ENCODE data around the gene GNRH2. TPM values are rescaled to one million over a fixed set of nuclear protein-coding genes. Genes with fewer than 3 reads are reported as not detected.
"Not testable (repeated sequence)": the region's sequence is repeated elsewhere in the genome, so short reads cannot be mapped to it uniquely, and the experiment has no call there.

The GNRH2 gene
- total RNA-seq, 1 experiment from 2014 or later, result not detected

- no peak for DNase-seq (ENCODE audit: low read depth)
Measured at GRCh38 chr20:3041854-3042409, 1.5 kb upstream of the GNRH2 start.

DNA sequence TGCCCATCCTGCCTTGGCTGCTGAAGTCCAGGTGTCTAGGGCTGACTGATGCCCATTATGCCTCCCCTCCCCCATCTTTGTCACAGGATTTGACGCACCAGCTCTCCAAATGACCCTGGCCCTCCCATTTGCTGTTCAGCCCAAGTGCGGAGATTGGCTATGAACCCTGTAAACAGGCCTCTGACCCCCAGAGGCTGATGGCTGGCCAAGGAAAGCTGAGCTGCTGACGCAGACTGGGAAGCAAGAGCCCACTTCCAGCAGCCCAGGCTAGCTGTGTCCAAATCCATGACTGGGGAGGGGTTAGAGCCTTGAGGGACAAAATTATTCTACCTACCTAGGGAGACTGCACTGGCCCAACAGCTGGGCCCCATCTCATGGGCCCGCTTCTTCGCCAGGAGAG, 797 bp upstream of the GNRH2 start:
- DNase-seq (ENCODE audit: low read depth), result no peak

- DNase-seq (ENCODE audit: low read depth), result no peak
Measured at GRCh38 chr20:3044336-3044965, 1.0 kb downstream of the GNRH2 start.

DNA sequence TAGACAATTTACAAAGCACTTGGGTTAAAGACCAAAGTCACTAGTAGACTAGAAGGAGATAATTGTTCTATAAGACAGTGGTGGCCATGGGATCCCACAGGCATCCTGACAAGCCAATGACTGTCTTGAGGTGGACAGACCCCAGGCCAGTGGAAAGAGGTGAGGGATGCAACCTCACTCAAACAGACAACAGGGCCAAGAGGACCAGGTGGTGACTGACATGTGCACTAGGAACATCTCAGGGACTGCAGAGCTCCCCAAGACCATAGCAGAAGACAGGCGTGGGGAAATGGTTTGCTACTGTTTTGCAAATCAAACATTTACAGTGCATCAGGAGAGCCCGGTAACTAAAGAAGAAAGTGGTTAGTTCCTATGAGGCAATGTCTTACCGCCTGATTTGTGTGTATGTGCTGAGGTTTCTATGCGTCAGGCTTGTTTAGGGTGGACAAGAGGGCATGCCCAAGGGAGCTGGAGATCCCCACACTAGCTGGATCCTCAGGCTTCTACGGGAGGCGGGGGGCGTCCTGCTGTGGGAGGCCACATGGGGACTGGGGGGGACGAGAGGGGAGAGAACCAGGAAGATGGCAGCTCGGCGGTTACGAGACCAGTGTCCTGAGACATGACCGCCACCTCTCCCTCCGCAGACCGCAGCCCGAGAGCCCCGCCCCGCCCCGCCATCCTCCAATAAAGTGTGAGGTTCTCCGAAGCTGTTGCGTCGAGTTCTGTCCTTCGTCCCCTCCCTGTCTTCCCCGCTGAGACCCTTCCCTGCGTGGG, 1.8 kb downstream of the GNRH2 start:
- DNase-seq (ENCODE audit: low read depth), result peak; percentile 74

DNA sequence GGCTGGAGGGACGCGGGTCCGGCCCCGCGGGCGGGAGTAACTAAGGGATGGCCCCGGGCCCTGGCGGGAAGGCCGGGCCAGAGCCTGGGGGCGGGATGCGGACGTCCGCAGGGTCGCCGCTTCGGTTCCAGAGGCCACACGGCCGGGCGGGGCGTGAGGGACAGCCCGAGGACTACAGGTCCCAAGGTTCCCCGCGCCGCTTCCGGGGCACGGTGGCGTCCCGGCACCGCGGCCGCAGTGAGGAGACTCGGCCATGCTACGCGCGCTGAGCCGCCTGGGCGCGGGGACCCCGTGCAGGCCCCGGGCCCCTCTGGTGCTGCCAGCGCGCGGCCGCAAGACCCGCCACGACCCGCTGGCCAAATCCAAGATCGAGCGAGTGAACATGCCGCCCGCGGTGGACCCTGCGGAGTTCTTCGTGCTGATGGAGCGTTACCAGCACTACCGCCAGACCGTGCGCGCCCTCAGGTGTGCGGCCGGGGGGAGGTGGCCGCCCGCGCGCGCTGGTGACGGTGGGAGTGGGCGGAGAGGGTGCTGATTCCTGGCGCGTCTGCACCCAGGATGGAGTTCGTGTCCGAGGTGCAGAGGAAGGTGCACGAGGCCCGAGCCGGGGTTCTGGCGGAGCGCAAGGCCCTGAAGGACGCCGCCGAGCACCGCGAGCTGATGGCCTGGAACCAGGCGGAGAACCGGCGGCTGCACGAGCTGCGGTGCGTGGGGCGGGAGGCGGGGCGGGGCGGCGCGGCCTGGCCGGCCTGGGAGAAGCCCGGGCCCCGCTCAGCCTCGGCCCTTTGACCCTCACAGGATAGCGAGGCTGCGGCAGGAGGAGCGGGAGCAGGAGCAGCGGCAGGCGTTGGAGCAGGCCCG, 2.6 kb downstream of the GNRH2 start, which contains the start of gene MRPS26:
MRPS26 (plus strand) TSS at position 237 of the 861 bp plus-strand sequence; CDS start at position 254, 17 bp downstream.
- peak; percentile 83 for DNase-seq (ENCODE audit: low read depth)

DNA sequence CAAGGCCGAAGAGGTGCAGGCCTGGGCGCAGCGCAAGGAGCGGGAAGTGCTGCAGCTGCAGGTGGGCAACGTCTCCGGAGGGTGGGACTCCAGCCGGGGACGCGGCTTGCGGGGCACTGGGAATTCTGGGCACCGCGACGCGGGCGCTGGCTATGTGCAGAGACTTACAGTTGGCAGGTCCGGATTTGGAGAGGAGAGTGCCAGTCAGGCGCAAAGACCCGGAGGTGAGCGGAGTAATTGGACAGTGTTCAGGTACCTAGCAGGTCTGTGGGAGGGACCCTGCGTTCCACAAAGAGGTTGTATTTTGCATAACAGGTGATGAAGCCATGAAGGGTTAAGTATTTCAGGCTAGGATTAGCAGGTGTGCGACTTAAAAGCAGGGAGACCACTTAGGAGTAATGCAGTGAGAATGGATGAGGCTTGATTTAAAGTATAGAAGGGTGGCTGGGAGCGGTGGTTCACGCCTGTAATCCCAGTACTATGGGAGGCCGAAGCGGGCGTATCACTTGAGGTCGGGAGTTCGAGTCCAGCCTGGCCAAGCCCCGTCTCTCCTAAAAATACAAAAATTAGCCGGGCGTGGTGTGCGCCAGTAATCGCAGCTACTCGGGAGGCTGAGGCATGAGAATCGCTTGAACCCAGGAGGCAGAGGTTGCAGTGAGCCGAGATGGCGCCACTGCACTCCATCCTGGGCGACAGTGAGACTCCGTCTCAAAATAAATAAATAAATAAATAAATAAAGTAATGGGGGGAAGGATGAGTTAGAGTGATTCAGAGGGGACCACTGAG, 3.4 kb downstream of the GNRH2 start:
- DNase-seq (ENCODE audit: low read depth), result no peak

GRCh38 chr20:3047486-3048419, 4.3 kb downstream of the GNRH2 start:
- DNase-seq (ENCODE audit: low read depth), result no peak

DNA sequence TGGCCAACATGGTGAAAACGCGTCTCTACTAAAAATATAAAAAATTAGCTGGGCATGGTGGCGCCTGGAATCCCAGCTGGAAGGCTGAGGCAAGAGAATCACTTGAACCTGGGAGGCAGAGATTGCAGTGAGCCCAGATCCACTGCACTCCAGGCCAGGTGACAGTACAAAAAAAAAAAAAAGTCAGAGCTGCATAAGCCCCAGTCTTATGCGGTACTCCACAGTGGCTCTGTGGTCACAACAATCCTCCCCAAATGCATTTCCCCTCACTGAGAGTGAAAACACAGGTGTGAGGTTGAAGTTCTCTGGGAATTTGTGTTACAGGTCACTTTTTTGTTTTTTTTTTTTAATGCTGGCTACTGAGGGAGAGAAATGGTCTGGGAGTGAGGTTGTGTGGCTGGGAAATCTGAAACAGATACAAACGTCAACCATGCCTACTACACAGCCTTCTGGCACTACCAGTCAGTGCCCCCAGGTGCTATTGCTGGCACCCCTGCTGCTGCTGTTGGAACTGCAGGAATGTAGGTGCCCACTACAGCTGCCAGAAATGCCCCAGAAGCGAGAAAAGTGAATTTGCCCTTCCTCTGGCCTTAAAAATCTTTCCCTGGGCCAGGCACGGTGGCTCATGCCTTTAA, 8.1 kb downstream of the GNRH2 start:
- no peak for DNase-seq (ENCODE audit: low read depth)

GRCh38 chr20:3059489-3059888, 16.1 kb downstream of the GNRH2 start:
- DNase-seq (ENCODE audit: low read depth), result no peak

DNA sequence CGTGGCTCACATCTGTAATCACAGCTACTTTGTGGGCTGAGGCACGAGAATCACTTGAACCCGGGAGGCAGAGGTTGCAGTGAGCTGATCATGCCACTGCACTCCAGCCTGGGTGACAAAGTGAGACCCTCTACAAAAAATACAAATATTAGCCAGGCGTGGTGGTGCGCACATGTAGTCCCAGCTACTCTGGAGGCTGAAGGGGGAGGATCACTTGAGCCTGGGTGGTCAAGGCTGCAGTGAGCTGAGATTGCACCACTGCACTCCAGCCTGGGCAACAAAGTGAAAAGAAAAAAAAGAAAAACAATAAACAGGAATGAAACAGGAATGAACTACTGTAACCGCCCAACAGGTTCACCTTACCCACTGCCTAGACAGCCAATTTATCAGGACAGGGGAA, 20.7 kb downstream of the GNRH2 start:
- DNase-seq (ENCODE audit: low read depth), result not testable (repeated sequence)

GRCh38 chr20:3067139-3068014, 24.0 kb downstream of the GNRH2 start:
- peak; percentile 38 for DNase-seq (ENCODE audit: low read depth)

DNA sequence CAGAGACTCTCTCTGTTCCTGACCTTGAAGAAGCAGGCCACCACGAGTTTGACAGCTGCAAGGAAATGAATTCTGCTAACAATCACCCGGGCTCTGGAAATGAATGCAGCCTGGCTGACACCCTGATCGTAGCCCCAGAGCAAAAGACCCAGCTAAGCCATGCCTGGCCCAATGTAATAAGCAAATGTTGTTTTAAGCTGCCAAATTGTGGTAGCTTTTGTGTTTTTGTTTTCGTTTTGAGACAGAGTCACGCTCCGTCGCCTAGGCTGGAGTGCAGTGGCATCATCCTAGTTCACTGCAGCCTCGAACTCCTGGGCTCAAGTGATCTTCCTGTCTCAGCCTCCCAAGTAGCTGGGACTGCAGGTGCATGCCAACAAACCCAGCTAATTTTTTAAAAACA, 24.7 kb downstream of the GNRH2 start:
- peak; percentile 40 for DNase-seq (ENCODE audit: low read depth)

DNA sequence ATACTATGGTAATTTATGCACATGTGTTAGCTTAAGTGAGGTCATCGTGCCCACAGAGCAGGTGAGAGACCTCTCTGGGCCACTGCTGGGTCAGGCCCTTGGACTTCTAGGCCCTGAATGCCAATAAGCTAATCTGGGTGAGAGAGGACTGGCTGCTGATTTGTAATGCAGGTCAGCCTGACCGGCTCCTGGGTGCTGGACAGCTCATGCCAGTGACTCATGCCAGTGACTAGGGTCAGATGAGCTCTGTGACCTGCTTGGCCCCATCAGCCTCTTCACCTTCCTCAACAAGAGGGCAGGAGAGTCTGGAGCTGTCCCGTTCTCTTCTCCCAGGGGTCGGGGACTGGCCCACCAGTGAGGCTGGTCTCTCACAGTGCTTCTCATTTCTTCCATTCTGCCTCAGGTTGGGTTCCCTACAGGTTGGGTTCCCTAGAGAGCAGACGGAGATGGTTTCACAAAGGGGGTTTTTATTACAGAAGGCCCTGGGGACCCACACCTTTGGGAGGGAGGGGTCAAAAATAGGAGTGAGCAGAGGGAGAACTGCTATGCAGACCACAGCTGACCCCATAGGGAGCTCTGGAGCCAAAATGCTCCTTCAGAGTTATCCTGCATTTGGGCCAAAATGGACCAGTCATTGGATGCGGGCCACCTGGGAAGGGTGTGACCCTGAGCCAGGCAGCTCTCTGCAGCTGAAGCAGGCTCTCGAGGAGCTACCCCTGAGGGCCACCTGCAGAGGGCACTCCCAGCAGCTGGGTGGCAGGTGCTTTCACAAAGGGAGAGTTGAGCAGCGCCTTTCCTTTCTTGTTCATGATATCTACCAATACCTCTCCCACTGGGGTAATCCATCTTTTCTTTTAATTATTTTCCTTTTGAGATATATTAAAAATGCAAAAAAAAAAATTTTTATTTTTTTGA, 25.8 kb downstream of the GNRH2 start:
- DNase-seq (ENCODE audit: low read depth), result peak; percentile 68

DNA sequence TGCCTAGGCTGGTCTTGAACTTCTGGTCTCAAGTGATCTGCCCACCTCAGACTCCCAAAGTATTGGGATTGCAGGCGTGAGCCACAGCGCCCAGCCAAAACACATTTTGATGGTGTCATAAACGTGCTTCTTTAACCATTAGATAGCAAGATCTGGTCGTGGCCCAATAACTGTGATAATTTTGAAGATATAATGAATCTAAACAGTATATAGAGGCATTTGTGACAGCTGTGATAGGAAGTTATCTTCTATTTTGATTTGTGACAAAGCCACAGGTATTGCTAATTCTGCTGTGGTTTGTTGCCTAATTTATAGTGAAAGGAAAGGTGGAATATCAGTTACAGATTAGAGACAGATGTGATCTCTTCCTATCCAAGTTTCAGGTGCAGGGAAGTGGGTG, 27.3 kb downstream of the GNRH2 start:
- DNase-seq (ENCODE audit: low read depth), result no peak

GRCh38 chr20:3071266-3071609, 27.8 kb downstream of the GNRH2 start:
- DNase-seq (ENCODE audit: low read depth), result no peak

DNA sequence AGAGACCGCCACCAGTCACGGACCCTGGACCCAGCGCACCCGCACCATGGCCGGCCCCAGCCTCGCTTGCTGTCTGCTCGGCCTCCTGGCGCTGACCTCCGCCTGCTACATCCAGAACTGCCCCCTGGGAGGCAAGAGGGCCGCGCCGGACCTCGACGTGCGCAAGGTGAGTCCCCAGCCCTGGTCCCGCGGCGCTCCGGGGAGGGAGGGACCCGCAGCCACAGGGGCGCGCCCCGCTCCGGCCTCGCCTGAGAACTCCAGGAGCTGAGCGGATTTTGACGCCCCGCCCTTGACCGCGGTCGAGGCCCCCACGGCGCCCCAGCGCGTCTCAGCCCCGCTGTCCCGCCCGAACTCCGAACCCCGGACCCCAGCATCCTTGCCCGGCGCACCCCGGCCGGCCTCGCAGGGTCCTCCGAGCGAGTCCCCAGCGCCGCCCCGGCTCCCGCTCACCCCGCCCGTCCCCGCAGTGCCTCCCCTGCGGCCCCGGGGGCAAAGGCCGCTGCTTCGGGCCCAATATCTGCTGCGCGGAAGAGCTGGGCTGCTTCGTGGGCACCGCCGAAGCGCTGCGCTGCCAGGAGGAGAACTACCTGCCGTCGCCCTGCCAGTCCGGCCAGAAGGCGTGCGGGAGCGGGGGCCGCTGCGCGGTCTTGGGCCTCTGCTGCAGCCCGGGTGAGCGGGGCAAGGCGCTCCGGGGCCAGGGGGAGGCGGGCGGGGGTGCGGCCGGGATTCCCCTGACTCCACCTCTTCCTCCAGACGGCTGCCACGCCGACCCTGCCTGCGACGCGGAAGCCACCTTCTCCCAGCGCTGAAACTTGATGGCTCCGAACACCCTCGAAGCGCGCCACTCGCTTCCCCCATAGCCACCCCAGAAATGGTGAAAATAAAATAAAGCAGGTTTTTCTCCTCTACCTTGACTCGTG, 28.4 kb downstream of the GNRH2 start, which contains the start of gene OXT:
OXT (plus strand) TSS at position 11 of the 920 bp plus-strand sequence; CDS start at position 47, 36 bp downstream.
- no peak for DNase-seq (ENCODE audit: low read depth)

All from LHCN-M2 (cell line).